GM12878 (cell line): ENCODE data around the gene PI4K2A. TPM values are rescaled to one million over a fixed set of nuclear protein-coding genes. Genes with fewer than 3 reads are reported as not detected.

Experiments used
- ATAC-seq: fragments of 200-7000 bp; cut with Tn5 transposase; 3 replicates; pipeline ENCODE4 v1.9.1; 2020; ENCODE audit warnings: mild to moderate bottlenecking, moderate library complexity
- BruUV-seq: library from RNA; stranded (reverse); fragments of 400-500 nt; replicated peaks from 2 replicates; lab custom pipeline; 2021; lab: Mats Ljungman, UMichigan
- CTCF ChIA-PET: fragments of 300-600 bp; sonication (Branson Sonifier 250); formaldehyde crosslinking; extraction: SDS; loops from one replicate; lab custom pipeline; 2021; ENCODE audit warnings: inconsistent platforms; lab: Yijun Ruan, JAX
- POLR2A ChIA-PET: fragments of 350-600 bp; formaldehyde crosslinking; extraction: SDS; loops from one replicate; lab custom pipeline; 2021; ENCODE audit warnings: inconsistent platforms; lab: Charles Lee
- RAD21 ChIA-PET: fragments of 300-600 bp; sonication (Branson Sonifier 250); formaldehyde crosslinking; loops from one replicate; lab custom pipeline; 2023; ENCODE audit warnings: antibody characterized with exemption; ENCODE audit not compliant: unreplicated experiment; lab: Charles Lee
- SMC1A ChIA-PET: fragments of 300-600 bp; sonication (Branson Sonifier 250); formaldehyde crosslinking; loops from one replicate; lab custom pipeline; 2023; ENCODE audit not compliant: unreplicated experiment, uncharacterized antibody; lab: Charles Lee
- DNase-seq: peaks from one replicate; pipeline ENCODE4 v3.0.0-alpha.2; 2011; ENCODE audit warnings: low read depth, low spot score
- FAIRE-seq: peaks from 3 replicates; lab custom pipeline; 2011; peaks lifted over from hg19 to GRCh38; lab: Jason Lieb, UNC
- H2AFZ ChIP-seq: 2 replicates; pipeline ENCODE4 v1.6.0; 2011; ENCODE audit warnings: low read depth, low read length, control low read depth; ENCODE audit not compliant: control insufficient read depth
- H3K27ac ChIP-seq: 2 replicates; pipeline ENCODE4 v1.5.1; 2011; ENCODE audit warnings: control low read depth; ENCODE audit not compliant: control insufficient read depth, insufficient read depth
- H3K27me3 ChIP-seq, 2 experiments: replicated peaks in 1 of 2; 2 replicates each; pipeline versions ENCODE4 v1.6.0 to v1.6.1; 2011; ENCODE audit warnings: low read length in 1 of 2; ENCODE audit not compliant: control insufficient read depth in 2 of 2, insufficient read depth in 2 of 2
- H3K36me3 ChIP-seq, 2 experiments: 2 replicates each; pipeline ENCODE4 v1.5.1; 2011; ENCODE audit warnings: low read length in 1 of 2; ENCODE audit not compliant: control insufficient read depth in 2 of 2, insufficient read depth in 2 of 2
- H3K4me1 ChIP-seq: 2 replicates; pipeline ENCODE4 v1.6.1; 2011; ENCODE audit warnings: mild to moderate bottlenecking, low read length, moderate library complexity, mixed read lengths; ENCODE audit not compliant: control insufficient read depth, insufficient read depth
- H3K4me2 ChIP-seq: 2 replicates; pipeline ENCODE4 v1.6.0; 2011; ENCODE audit warnings: control low read depth; ENCODE audit not compliant: control insufficient read depth, insufficient read depth
- H3K4me3 ChIP-seq: fragments of 200-600 bp; sonication (generic); 2 replicates; pipeline ENCODE4 v1.5.1; 2016
- H3K79me2 ChIP-seq: 2 replicates; pipeline ENCODE4 v1.6.0; 2011; ENCODE audit warnings: low read length; ENCODE audit not compliant: control insufficient read depth, insufficient read depth
- H3K9ac ChIP-seq: 2 replicates; pipeline ENCODE4 v1.8.0; 2011; ENCODE audit warnings: low read length, control low read depth, mixed read lengths; ENCODE audit not compliant: control insufficient read depth, insufficient read depth
- H3K9me3 ChIP-seq: replicated peaks from 3 replicates; pipeline ENCODE4 v1.5.1; 2011; ENCODE audit warnings: mild to moderate bottlenecking, low read length; ENCODE audit not compliant: control insufficient read depth, insufficient read depth
- H4K20me1 ChIP-seq: 2 replicates; pipeline ENCODE4 v1.6.0; 2011; ENCODE audit not compliant: control insufficient read depth, insufficient read depth
- E2F8 ChIP-seq: fragments of 450-650 bp; IDR thresholded peaks from 2 replicates; pipeline ENCODE4 v1.6.1; 2018; ENCODE audit warnings: mild to moderate bottlenecking, low read depth, moderate library complexity; ENCODE audit not compliant: partially characterized antibody
- MTA2 ChIP-seq: fragments of 450-650 bp; IDR thresholded peaks from 2 replicates; pipeline ENCODE4 v1.6.1; 2016; ENCODE audit warnings: low read depth, mild to moderate bottlenecking, moderate library complexity
- NBN ChIP-seq: fragments of 450-650 bp; IDR thresholded peaks from 2 replicates; pipeline ENCODE4 v1.6.1; 2016
- SREBF2 ChIP-seq: IDR thresholded peaks from 2 replicates; pipeline ENCODE4 v1.6.1; 2012; ENCODE audit warnings: mild to moderate bottlenecking, low read length
- ZBED1 ChIP-seq: IDR thresholded peaks from 2 replicates; pipeline ENCODE4 v1.6.1; 2016; ENCODE audit warnings: borderline replicate concordance
- WGBS: methylation state at CpG from one replicate; pipeline ENCODE4 v1.1.6; 2016; ENCODE audit warnings: low lambda C conversion rate; ENCODE audit not compliant: insufficient replicate concordance, insufficient coverage; ENCODE audit errors: missing lambda C conversion rate; 5-methylcytosine and 5-hydroxymethylcytosine counted together
- in situ Hi-C: fragments of 300-500 bp; cut with MboI; formaldehyde crosslinking; loops from 9 replicates; pipeline ENCODE4 v1.14.3; 2018; ENCODE audit warnings: mixed read lengths
- intact Hi-C: fragments of 100-400 bp; cut with micrococcal nuclease; formaldehyde crosslinking; loops from one replicate; pipeline ENCODE4 v1.14.2; 2022; ENCODE audit not compliant: unreplicated experiment
- polyA plus RNA-seq, 11 experiments: library from polyadenylated mRNA; depleted of rRNA in 4 of 11; unstranded in 6 of 11; stranded (reverse) in 5 of 11; fragments of >200 nt; fragmentation: Nextera tagmentation in 4 of 11; fragmentation: Illumina TruSeq in 1 of 11; extraction: Ambion mirVana in 4 of 11; extraction: Trizol in 1 of 11; gene quantifications; 1 replicate in 1 of 11; 2 replicates in 10 of 11; pipeline versions ENCODE4 v1.2.1 to v1.2.3, GENCODE V29; 2011 to 2016; ENCODE audit warnings: inconsistent platforms in 2 of 11, missing spikeins in 2 of 11, low read depth in 1 of 11
- total RNA-seq, 4 experiments: library from RNA; depleted of rRNA in 3 of 4; stranded (reverse); fragments of >200 nt in 3 of 4; fragmentation: Illumina TruSeq in 1 of 4; extraction: Trizol in 1 of 4; gene quantifications; 2 replicates each; pipeline versions ENCODE4 v1.2.1 to v1.2.3, GENCODE V29; 2013 to 2021
- TF ChIP-seq, protein P1 (sequence below): fragments of 450-650 bp; IDR thresholded peaks from 2 replicates; pipeline ENCODE4 v1.6.1; 2017; ENCODE audit warnings: mild to moderate bottlenecking, moderate library complexity

The PI4K2A gene
- total and polyA plus RNA-seq, 10 of the 15 experiments (the other 5 are each of a cell fraction or from before 2014, with no cell fraction given), result 1.5 to 14.5 (median 10.0) TPM

- no peaks in the 10 kb centered on the region for H3K79me2 ChIP-seq
- H3K36me3 ChIP-seq, result no peaks in the 10 kb centered on the region
- no peak overlapping the region for H2AFZ ChIP-seq
- no peak for FAIRE-seq
- H3K27me3 ChIP-seq, result no peaks in the 10 kb centered on the region; a peak in 2 of 4 replicates
- no peak overlapping the region for H3K27ac ChIP-seq
- 7% methylated on average over 3 of the region's 3 CpGs for WGBS
- no peak for ATAC-seq
- H3K9ac ChIP-seq, result no peak overlapping the region
- TF ChIP-seq MTA2, result no peak
- no peak for TF ChIP-seq SREBF2
- no peak for TF ChIP-seq E2F8
- no peak for TF ChIP-seq ZBED1
- TF ChIP-seq, protein P1, sequence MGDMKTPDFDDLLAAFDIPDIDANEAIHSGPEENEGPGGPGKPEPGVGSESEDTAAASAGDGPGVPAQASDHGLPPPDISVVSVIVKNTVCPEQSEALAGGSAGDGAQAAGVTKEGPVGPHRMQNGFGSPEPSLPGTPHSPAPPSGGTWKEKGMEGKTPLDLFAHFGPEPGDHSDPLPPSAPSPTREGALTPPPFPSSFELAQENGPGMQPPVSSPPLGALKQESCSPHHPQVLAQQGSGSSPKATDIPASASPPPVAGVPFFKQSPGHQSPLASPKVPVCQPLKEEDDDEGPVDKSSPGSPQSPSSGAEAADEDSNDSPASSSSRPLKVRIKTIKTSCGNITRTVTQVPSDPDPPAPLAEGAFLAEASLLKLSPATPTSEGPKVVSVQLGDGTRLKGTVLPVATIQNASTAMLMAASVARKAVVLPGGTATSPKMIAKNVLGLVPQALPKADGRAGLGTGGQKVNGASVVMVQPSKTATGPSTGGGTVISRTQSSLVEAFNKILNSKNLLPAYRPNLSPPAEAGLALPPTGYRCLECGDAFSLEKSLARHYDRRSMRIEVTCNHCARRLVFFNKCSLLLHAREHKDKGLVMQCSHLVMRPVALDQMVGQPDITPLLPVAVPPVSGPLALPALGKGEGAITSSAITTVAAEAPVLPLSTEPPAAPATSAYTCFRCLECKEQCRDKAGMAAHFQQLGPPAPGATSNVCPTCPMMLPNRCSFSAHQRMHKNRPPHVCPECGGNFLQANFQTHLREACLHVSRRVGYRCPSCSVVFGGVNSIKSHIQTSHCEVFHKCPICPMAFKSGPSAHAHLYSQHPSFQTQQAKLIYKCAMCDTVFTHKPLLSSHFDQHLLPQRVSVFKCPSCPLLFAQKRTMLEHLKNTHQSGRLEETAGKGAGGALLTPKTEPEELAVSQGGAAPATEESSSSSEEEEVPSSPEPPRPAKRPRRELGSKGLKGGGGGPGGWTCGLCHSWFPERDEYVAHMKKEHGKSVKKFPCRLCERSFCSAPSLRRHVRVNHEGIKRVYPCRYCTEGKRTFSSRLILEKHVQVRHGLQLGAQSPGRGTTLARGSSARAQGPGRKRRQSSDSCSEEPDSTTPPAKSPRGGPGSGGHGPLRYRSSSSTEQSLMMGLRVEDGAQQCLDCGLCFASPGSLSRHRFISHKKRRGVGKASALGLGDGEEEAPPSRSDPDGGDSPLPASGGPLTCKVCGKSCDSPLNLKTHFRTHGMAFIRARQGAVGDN, result no peak
- no peak for TF ChIP-seq NBN
- no peaks in the 10 kb centered on the region for H4K20me1 ChIP-seq
- intact Hi-C loops (loop anchor here (5.0 to 10.0 kb wide), 2 partner anchors 162 to 340 kb away; no protein-coding TSS in a partner anchor), in situ Hi-C loops (no loop called here)
- H3K4me2 ChIP-seq, result no peak overlapping the region
- ChIA-PET RAD21 (interaction anchor here (0.5 to 1.8 kb wide), 3 partner anchors 23 to 31 kb away, joined by 3 to 4 read pairs (median 3); no protein-coding TSS in a partner anchor), SMC1A (interaction anchor here (1.1 to 6.4 kb wide), 3 partner anchors 21 to 31 kb away, joined by 3 to 38 read pairs (median 4); partner anchors contain the start of genes AVPI1 and ZFYVE27), POLR2A (interaction anchor here (0.6 kb wide), 1 partner anchor 28 kb away, joined by 3 read pairs; no protein-coding TSS in a partner anchor), CTCF (interaction anchor here (2.1 to 14.9 kb wide), 3 partner anchors 18 to 39 kb away, joined by 8 to 416 read pairs (median 115); partner anchors contain the start of genes AVPI1 and ZFYVE27)
- H3K9me3 ChIP-seq, result no peaks in the 10 kb centered on the region
- no peaks in the 10 kb centered on the region for H3K4me1 ChIP-seq
- no peak for DNase-seq
- no peak overlapping the region for H3K4me3 ChIP-seq
- no TSS peak for BruUV-seq
Measured at GRCh38 chr10:97705006-97705670, 64.7 kb downstream of the PI4K2A start.
